K562 (cell line): ENCODE measurements around the gene NEMF. TPM values are rescaled to one million over a fixed set of nuclear protein-coding genes. Genes with fewer than 3 reads are reported as not detected.

Source experiments
- BACH1 ChIP-seq: fragments of 200-800 bp; sonication (Bioruptor generic); IDR thresholded peaks from 2 replicates; pipeline ENCODE4 v1.6.1; 2016; ENCODE audit warnings: missing genetic modification characterization, missing compliant biosample characterization
- BCOR ChIP-seq: fragments of 450-650 bp; IDR thresholded peaks from 2 replicates; pipeline ENCODE4 v1.6.1; 2016
- HOXB6 ChIP-seq: fragments of 250-450 bp; sonication (Bioruptor Pico); IDR thresholded peaks from 2 replicates; pipeline ENCODE4 v1.5.1; 2022; ENCODE audit warnings: mild to moderate bottlenecking, borderline replicate concordance
- KDM4B ChIP-seq, 2 experiments: fragments of 450-650 bp in 1 of 2; sonication (generic) in 1 of 2; IDR thresholded peaks; 2 replicates each; pipeline ENCODE4 v1.6.1; 2016 to 2017; ENCODE audit warnings: borderline replicate concordance in 2 of 2, antibody characterized with exemption in 1 of 2, low read depth in 1 of 2, mild to moderate bottlenecking in 1 of 2
- MTF1 ChIP-seq: fragments of 250-450 bp; sonication (Bioruptor Pico); IDR thresholded peaks from 2 replicates; pipeline ENCODE4 v1.9.0; 2021; ENCODE audit warnings: moderate library complexity, mild to moderate bottlenecking, inconsistent platforms, borderline replicate concordance
- MYC ChIP-seq, 2 experiments: fragments of 250-450 bp in 1 of 2; sonication (Bioruptor Pico) in 1 of 2; IDR thresholded peaks; 2 replicates each; pipeline versions ENCODE4 v1.5.1 to v1.6.1; 2012 to 2021; ENCODE audit warnings: low read depth in 2 of 2, borderline replicate concordance in 1 of 2, improper control_type of control experiment in 1 of 2, low read length in 1 of 2, mild to moderate bottlenecking in 1 of 2, moderate library complexity in 1 of 2
- NFATC3 ChIP-seq: fragments of 450-650 bp; IDR thresholded peaks from 2 replicates; pipeline ENCODE4 v1.6.1; 2017; ENCODE audit warnings: mild to moderate bottlenecking
- SMAD2 ChIP-seq: fragments of 150-350 bp; IDR thresholded peaks from 2 replicates; pipeline ENCODE4 v1.6.1; 2014; ENCODE audit warnings: low read depth, mild to moderate bottlenecking, low read length
- TARDBP ChIP-seq: fragments of 450-650 bp; IDR thresholded peaks from 2 replicates; pipeline ENCODE4 v1.6.1; 2016
- TRIM28 ChIP-seq: fragments of 450-650 bp; IDR thresholded peaks from 2 replicates; pipeline ENCODE4 v1.6.1; 2017
- ZNF263 ChIP-seq: sonication (generic); formaldehyde crosslinking; IDR thresholded peaks from 2 replicates; pipeline ENCODE4 v1.8.0; 2022; ENCODE audit warnings: mild to moderate bottlenecking, missing genetic modification reagents, borderline replicate concordance
- ZNF696 ChIP-seq: fragments of 250-450 bp; sonication (Bioruptor Pico); conservative IDR thresholded peaks from 2 replicates; pipeline ENCODE4 v1.4.0; 2020; ENCODE audit warnings: mild to moderate bottlenecking, moderate library complexity
- polyA plus RNA-seq, 8 experiments: library from polyadenylated mRNA; depleted of rRNA in 4 of 8; stranded (reverse) in 5 of 8; unstranded in 3 of 8; fragments of >200 nt; fragmentation: Nextera tagmentation in 2 of 8; fragmentation: Illumina TruSeq in 1 of 8; extraction: Ambion mirVana in 2 of 8; extraction: Trizol in 1 of 8; gene quantifications; 2 replicates each; pipeline versions ENCODE4 v1.2.1 to v1.2.3, GENCODE V29; 2011 to 2014; ENCODE audit warnings: inconsistent platforms in 1 of 8, missing spikeins in 1 of 8
- total RNA-seq, 7 experiments: library from RNA; depleted of rRNA in 6 of 7; stranded (reverse); fragments of >200 nt in 6 of 7; fragmentation: Illumina TruSeq in 2 of 7; extraction: Trizol in 2 of 7; gene quantifications; 2 replicates each; pipeline versions ENCODE4 v1.2.1 to v1.2.3, GENCODE V29; 2011 to 2021; ENCODE audit warnings: low replicate concordance in 1 of 7
- TF ChIP-seq, protein P1 (sequence below): sonication (generic); formaldehyde crosslinking; IDR thresholded peaks from 2 replicates; pipeline ENCODE4 v1.8.0; 2022; ENCODE audit warnings: mild to moderate bottlenecking, missing genetic modification reagents
- TF ChIP-seq, protein P2 (sequence below): sonication (generic); formaldehyde crosslinking; IDR thresholded peaks from 2 replicates; pipeline ENCODE4 v1.8.0; 2022; ENCODE audit warnings: mild to moderate bottlenecking, missing genetic modification reagents
- TF ChIP-seq, protein P3 (sequence below): sonication (generic); formaldehyde crosslinking; IDR thresholded peaks from 2 replicates; pipeline ENCODE4 v1.8.1; 2023; ENCODE audit warnings: mild to moderate bottlenecking, missing genetic modification reagents
- TF ChIP-seq, protein P4 (sequence below): sonication (generic); IDR thresholded peaks from 2 replicates; pipeline ENCODE4 v1.6.1; 2016
- TF ChIP-seq, protein P5 (sequence below), 3 experiments: fragments of 200-800 bp in 1 of 3; sonication (Bioruptor generic) in 1 of 3; sonication (generic) in 1 of 3; formaldehyde crosslinking in 1 of 3; IDR thresholded peaks; 2 replicates each; pipeline versions ENCODE4 v1.6.1 to v1.8.0; 2016 to 2022; ENCODE audit warnings: mild to moderate bottlenecking in 2 of 3, missing compliant biosample characterization in 2 of 3, missing genetic modification characterization in 2 of 3, missing genetic modification reagents in 1 of 3

NEMF gene
- total and polyA plus RNA-seq, 9 of the 15 experiments (the other 6 are each of a cell fraction or from before 2014, with no cell fraction given), result 38.8 to 94.4 (median 61.0) TPM

DNA sequence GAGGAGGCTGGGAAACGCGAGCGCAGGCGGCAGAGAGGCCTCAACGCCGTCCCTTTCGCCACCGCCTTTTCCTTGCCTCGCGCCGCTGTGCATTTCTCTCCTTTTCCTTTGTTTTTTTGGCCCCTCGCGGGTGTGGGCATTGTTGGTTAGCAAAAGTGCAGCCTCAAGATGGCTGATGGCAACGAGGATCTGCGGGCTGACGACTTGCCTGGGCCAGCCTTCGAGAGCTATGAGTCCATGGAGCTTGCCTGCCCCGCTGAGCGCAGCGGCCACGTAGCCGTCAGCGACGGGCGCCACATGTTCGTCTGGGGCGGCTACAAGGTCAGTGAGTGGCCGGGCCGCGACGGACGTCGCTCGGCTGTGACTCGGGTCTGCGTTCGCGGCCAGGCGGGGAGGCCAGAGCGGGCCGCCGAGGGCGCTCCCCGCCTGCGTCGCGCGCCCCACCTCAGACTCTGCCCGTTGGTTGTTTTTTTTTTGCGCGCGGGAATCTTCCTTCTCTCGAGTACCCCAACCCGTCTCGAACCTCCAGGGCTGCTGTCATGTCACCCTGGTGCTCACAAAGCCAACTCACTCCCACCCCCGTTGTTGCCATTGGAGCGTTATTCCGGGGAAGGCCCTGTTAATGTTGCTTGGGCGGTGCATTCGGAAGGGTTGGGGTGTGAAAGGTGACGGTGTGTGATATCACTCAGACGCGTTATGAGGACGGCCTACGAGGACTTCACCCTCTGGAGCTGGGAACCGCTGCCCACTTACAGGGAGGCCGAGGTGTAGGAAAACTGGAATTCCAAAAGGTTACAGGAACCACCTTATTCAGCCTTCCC is 84.1 kb downstream of the NEMF start (continued):
- TF ChIP-seq, protein P1, sequence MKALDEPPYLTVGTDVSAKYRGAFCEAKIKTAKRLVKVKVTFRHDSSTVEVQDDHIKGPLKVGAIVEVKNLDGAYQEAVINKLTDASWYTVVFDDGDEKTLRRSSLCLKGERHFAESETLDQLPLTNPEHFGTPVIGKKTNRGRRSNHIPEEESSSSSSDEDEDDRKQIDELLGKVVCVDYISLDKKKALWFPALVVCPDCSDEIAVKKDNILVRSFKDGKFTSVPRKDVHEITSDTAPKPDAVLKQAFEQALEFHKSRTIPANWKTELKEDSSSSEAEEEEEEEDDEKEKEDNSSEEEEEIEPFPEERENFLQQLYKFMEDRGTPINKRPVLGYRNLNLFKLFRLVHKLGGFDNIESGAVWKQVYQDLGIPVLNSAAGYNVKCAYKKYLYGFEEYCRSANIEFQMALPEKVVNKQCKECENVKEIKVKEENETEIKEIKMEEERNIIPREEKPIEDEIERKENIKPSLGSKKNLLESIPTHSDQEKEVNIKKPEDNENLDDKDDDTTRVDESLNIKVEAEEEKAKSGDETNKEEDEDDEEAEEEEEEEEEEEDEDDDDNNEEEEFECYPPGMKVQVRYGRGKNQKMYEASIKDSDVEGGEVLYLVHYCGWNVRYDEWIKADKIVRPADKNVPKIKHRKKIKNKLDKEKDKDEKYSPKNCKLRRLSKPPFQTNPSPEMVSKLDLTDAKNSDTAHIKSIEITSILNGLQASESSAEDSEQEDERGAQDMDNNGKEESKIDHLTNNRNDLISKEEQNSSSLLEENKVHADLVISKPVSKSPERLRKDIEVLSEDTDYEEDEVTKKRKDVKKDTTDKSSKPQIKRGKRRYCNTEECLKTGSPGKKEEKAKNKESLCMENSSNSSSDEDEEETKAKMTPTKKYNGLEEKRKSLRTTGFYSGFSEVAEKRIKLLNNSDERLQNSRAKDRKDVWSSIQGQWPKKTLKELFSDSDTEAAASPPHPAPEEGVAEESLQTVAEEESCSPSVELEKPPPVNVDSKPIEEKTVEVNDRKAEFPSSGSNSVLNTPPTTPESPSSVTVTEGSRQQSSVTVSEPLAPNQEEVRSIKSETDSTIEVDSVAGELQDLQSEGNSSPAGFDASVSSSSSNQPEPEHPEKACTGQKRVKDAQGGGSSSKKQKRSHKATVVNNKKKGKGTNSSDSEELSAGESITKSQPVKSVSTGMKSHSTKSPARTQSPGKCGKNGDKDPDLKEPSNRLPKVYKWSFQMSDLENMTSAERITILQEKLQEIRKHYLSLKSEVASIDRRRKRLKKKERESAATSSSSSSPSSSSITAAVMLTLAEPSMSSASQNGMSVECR, result peak; percentile 86
- peak; percentile 81 for TF ChIP-seq MYC (IDR thresholded peaks at IDR 0.05; ENCODE audit: low read depth, low read length)
- TF ChIP-seq MYC (CRISPR knock-in tag; IDR thresholded peaks at IDR 0.05; ENCODE audit: borderline replicate concordance, low read depth), result no peak
- no peak for TF ChIP-seq BACH1 (tag)
- TF ChIP-seq, protein P2, sequence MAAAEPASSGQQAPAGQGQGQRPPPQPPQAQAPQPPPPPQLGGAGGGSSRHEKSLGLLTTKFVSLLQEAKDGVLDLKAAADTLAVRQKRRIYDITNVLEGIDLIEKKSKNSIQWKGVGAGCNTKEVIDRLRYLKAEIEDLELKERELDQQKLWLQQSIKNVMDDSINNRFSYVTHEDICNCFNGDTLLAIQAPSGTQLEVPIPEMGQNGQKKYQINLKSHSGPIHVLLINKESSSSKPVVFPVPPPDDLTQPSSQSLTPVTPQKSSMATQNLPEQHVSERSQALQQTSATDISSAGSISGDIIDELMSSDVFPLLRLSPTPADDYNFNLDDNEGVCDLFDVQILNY (CRISPR knock-in tag), result no peak
- TF ChIP-seq MTF1 (CRISPR knock-in tag), result no peak
- TF ChIP-seq, protein P3, sequence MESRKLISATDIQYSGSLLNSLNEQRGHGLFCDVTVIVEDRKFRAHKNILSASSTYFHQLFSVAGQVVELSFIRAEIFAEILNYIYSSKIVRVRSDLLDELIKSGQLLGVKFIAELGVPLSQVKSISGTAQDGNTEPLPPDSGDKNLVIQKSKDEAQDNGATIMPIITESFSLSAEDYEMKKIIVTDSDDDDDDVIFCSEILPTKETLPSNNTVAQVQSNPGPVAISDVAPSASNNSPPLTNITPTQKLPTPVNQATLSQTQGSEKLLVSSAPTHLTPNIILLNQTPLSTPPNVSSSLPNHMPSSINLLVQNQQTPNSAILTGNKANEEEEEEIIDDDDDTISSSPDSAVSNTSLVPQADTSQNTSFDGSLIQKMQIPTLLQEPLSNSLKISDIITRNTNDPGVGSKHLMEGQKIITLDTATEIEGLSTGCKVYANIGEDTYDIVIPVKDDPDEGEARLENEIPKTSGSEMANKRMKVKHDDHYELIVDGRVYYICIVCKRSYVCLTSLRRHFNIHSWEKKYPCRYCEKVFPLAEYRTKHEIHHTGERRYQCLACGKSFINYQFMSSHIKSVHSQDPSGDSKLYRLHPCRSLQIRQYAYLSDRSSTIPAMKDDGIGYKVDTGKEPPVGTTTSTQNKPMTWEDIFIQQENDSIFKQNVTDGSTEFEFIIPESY (CRISPR knock-in tag), result no peak
- no peak for TF ChIP-seq TRIM28
- TF ChIP-seq NFATC3, result no peak
- TF ChIP-seq ZNF263 (CRISPR knock-in tag), result no peak
- TF ChIP-seq TARDBP, result no peak
- no peak for TF ChIP-seq SMAD2
- no peak for TF ChIP-seq BCOR
- TF ChIP-seq ZNF696 (CRISPR knock-in tag), result no peak
- TF ChIP-seq HOXB6 (CRISPR knock-in tag), result no peak
- TF ChIP-seq, protein P4, sequence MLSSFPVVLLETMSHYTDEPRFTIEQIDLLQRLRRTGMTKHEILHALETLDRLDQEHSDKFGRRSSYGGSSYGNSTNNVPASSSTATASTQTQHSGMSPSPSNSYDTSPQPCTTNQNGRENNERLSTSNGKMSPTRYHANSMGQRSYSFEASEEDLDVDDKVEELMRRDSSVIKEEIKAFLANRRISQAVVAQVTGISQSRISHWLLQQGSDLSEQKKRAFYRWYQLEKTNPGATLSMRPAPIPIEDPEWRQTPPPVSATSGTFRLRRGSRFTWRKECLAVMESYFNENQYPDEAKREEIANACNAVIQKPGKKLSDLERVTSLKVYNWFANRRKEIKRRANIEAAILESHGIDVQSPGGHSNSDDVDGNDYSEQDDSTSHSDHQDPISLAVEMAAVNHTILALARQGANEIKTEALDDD, result no peak
- TF ChIP-seq, protein P5, sequence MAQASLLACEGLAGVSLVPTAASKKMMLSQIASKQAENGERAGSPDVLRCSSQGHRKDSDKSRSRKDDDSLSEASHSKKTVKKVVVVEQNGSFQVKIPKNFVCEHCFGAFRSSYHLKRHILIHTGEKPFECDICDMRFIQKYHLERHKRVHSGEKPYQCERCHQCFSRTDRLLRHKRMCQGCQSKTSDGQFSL (CRISPR knock-in tag; IDR thresholded peaks at IDR 0.05), result 0 out of 2 replicates have a peak, but pooled peaks have one; percentile 35
- TF ChIP-seq, protein P5 (tag; IDR thresholded peaks at IDR 0.05), result no peak
- TF ChIP-seq KDM4B (IDR thresholded peaks at IDR 0.05; ENCODE audit: borderline replicate concordance in 2 of 2, low read depth in 1 of 2), result no peak
